Smooth muscle cell (in vitro differentiated cells): ENCODE results near the gene GLP1R. TPM values are rescaled to one million over a fixed set of nuclear protein-coding genes. Genes with fewer than 3 reads are reported as not detected.

ENCODE experiments used
- DNase-seq: peaks from one replicate; lab custom pipeline; 2025; ENCODE audit not compliant: unreplicated experiment; lab: John Stamatoyannopoulos, UW
- H2AFZ ChIP-seq: fragments of 200-600 bp; sonication (generic); 2 replicates; pipeline ENCODE4 v1.6.0; 2016; ENCODE audit warnings: antibody characterized with exemption, low read depth, mild to moderate bottlenecking
- H3F3A ChIP-seq: fragments of 200-600 bp; sonication (generic); 2 replicates; pipeline ENCODE4 v1.6.0; 2017; ENCODE audit warnings: antibody characterized with exemption, low read depth
- H3K27ac ChIP-seq: fragments of 200-600 bp; sonication (generic); 2 replicates; pipeline ENCODE4 v1.5.1; 2016; ENCODE audit warnings: low read depth, mild to moderate bottlenecking
- H3K27me3 ChIP-seq: fragments of 200-600 bp; sonication (generic); 2 replicates; pipeline ENCODE4 v1.6.1; 2016; ENCODE audit warnings: low read depth, mild to moderate bottlenecking
- H3K36me3 ChIP-seq: fragments of 200-600 bp; sonication (generic); 2 replicates; pipeline ENCODE4 v1.5.1; 2016; ENCODE audit warnings: low read depth
- H3K4me1 ChIP-seq: fragments of 200-600 bp; sonication (generic); 2 replicates; pipeline ENCODE4 v1.5.1; 2016; ENCODE audit warnings: low read depth
- H3K4me2 ChIP-seq: fragments of 200-600 bp; sonication (generic); 2 replicates; pipeline ENCODE4 v1.6.0; 2016; ENCODE audit warnings: mild to moderate bottlenecking
- H3K4me3 ChIP-seq: fragments of 200-600 bp; sonication (generic); 2 replicates; pipeline ENCODE4 v1.5.1; 2016; ENCODE audit warnings: mild to moderate bottlenecking
- H3K79me2 ChIP-seq: fragments of 200-600 bp; sonication (generic); 2 replicates; pipeline ENCODE4 v1.6.0; 2016; ENCODE audit warnings: low read depth, mild to moderate bottlenecking
- H3K9ac ChIP-seq: fragments of 200-600 bp; sonication (generic); 2 replicates; pipeline ENCODE4 v1.6.0; 2016; ENCODE audit warnings: low read depth
- H3K9me3 ChIP-seq: fragments of 200-600 bp; sonication (generic); replicated peaks from 2 replicates; pipeline ENCODE4 v1.5.1; 2016; ENCODE audit warnings: low read depth
- H4K20me1 ChIP-seq: fragments of 200-600 bp; sonication (generic); 2 replicates; pipeline ENCODE4 v1.6.0; 2016; ENCODE audit warnings: low read depth
- WGBS: methylation state at CpG from one replicate; pipeline ENCODE4 v1.1.7; 2016; ENCODE audit warnings: low lambda C conversion rate; 5-methylcytosine and 5-hydroxymethylcytosine counted together
- polyA plus RNA-seq: library from polyadenylated mRNA; unstranded; fragments of >200 nt; fragmentation: Nextera tagmentation; extraction: Ambion mirVana; gene quantifications from 2 replicates; pipeline ENCODE4 v1.2.1, GENCODE V29; 2016
- total RNA-seq: library from RNA; depleted of rRNA; stranded (reverse); fragments of >200 nt; gene quantifications from 2 replicates; pipeline ENCODE4 v1.2.3, GENCODE V29; 2014
- TF ChIP-seq, protein P1 (sequence below): fragments of 200-600 bp; sonication (generic); IDR thresholded peaks from 2 replicates; pipeline ENCODE4 v1.5.1; 2017; ENCODE audit warnings: borderline replicate concordance, mild to moderate bottlenecking, antibody characterized with exemption; ENCODE audit not compliant: insufficient read depth, poor library complexity, severe bottlenecking

GLP1R gene
- total and polyA plus RNA-seq, 2 experiments from 2014 or later, result not detected

DNA sequence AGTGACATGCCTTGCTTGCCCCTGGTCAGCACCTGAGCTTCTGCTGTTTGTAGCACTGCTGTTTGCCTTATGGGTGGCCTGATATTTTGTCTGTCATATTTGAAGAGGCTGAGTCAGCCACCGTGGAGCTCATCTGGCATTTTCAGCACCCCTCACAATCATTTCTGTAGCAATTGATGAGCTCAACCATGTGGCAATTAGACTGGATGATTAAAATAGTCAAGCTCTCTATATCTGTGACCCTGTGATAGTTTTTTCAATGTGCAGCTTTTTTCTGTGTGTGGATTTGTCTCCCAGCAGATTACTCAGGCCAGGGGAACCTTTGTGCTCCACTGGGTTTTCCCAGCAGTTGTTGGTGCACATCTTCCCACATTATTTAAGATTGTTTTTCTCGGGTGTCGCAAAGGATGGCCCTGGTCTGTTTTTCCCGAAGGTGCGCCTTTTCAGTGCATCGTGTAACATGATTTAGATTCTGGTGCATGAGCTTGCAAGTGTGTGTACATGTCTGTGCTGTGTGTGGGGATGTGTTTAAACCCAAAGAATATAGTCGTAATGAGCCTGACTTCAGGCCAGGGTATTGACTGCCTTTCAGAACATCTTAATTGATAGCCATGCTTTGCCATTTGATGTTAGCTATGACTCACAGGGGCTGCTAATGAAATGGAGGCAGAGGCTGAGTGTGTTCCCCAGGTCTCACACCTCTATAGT lies 31.6 kb upstream of the GLP1R start:
- no peaks in the 10 kb centered on the region for H3K9me3 ChIP-seq
- H3K4me3 ChIP-seq, result no peak overlapping the region
- no peaks in the 10 kb centered on the region for H3K4me1 ChIP-seq
- H3K27ac ChIP-seq, result no peak overlapping the region
- no peak overlapping the region for H3K4me2 ChIP-seq
- H3K79me2 ChIP-seq, result no peaks in the 10 kb centered on the region
- H2AFZ ChIP-seq, result no peak overlapping the region
- WGBS, result 94% methylated on average over 7 of the region's 7 CpGs
- H3F3A ChIP-seq, result no peaks in the 10 kb centered on the region
- no peaks in the 10 kb centered on the region for H3K36me3 ChIP-seq
- no peaks in the 10 kb centered on the region for H4K20me1 ChIP-seq
- DNase-seq, result no peak
- peaks cover 53% of the 10 kb centered on the region for H3K27me3 ChIP-seq
- H3K9ac ChIP-seq, result no peak overlapping the region
- TF ChIP-seq, protein P1, sequence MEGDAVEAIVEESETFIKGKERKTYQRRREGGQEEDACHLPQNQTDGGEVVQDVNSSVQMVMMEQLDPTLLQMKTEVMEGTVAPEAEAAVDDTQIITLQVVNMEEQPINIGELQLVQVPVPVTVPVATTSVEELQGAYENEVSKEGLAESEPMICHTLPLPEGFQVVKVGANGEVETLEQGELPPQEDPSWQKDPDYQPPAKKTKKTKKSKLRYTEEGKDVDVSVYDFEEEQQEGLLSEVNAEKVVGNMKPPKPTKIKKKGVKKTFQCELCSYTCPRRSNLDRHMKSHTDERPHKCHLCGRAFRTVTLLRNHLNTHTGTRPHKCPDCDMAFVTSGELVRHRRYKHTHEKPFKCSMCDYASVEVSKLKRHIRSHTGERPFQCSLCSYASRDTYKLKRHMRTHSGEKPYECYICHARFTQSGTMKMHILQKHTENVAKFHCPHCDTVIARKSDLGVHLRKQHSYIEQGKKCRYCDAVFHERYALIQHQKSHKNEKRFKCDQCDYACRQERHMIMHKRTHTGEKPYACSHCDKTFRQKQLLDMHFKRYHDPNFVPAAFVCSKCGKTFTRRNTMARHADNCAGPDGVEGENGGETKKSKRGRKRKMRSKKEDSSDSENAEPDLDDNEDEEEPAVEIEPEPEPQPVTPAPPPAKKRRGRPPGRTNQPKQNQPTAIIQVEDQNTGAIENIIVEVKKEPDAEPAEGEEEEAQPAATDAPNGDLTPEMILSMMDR, result no peak

DNA sequence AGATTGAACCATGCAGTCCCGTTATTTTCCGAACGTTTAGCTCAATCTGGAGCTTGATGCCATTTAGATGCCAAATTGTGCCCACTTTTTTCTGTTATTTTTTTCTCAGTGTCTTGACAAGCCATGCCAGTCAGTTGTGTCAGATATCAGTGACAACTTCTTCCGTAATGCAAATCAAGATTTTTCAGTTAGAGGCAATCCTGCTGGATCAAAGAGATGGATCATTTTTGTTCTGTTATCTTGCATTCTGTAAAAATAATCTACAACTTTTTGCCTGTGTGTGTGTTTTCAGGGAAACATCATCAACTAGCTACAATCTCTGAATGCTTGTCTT lies 31.1 kb upstream of the GLP1R start:
- Histone ChIP-seq H3K27ac (no peak overlapping the region), H3F3A (no peaks in the 10 kb centered on the region), H3K4me1 (no peaks in the 10 kb centered on the region), H3K79me2 (no peaks in the 10 kb centered on the region), H3K9ac (no peak overlapping the region), H3K36me3 (no peaks in the 10 kb centered on the region), H4K20me1 (no peaks in the 10 kb centered on the region), H3K27me3 (peaks cover 49% of the 10 kb centered on the region), H3K4me3 (no peak overlapping the region), H3K9me3 (no peaks in the 10 kb centered on the region), H2AFZ (no peak overlapping the region), H3K4me2 (no peak overlapping the region)
- DNase-seq, result no peak
- whole genome bisulfite sequencing, result 73% methylated on average over 4 of the region's 4 CpGs
- TF ChIP-seq, protein P1, result no peak

DNA sequence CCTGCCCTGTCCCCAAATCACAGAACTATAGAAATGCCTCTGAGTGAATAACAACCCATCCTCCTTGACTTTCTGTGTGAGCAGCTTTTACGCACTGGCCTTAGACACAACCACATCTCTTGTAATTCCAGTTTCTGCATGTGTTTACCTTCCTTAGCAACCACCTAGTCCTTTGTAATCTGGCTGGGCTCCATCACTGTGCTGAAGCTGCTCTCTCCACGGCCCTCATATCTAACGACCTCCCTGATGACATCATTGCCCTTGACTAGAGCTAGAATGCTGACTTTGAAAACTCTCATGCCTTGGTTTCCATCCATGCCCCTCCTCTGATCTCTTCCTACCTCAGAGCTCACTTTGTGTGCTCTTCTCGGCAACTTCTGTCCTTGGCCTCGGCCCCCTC lies 30.5 kb upstream of the GLP1R start:
- 78% methylated on average over 5 of the region's 5 CpGs for WGBS
- Histone ChIP-seq H3K4me3 (no peak overlapping the region), H3K9me3 (no peaks in the 10 kb centered on the region), H3K36me3 (no peaks in the 10 kb centered on the region), H4K20me1 (no peaks in the 10 kb centered on the region), H3K4me2 (no peak overlapping the region), H3K27me3 (peaks cover 48% of the 10 kb centered on the region), H3K79me2 (no peaks in the 10 kb centered on the region), H3K4me1 (no peaks in the 10 kb centered on the region), H2AFZ (no peak overlapping the region), H3K27ac (no peak overlapping the region), H3K9ac (no peak overlapping the region), H3F3A (no peaks in the 10 kb centered on the region)
- no peak for DNase-seq
- TF ChIP-seq, protein P1, result no peak

DNA sequence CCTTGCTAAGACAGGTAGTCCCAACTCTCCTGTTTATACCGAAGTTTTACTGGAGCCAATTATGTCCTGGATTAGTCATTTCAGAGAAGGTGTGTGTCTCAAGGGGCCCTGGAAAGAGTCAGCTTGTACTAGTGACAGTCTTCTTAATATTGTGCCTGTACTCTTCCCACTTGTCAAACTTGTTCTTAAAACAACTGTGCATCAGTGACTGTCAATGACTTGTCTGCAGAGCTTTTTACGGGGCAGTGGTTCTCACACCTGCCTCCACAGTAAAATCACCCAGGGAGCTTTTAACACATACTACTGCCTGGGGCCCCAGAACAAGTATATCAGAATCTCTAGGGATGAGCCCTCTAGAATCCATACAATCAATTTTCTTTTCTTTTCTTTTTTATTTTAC lies 28.4 kb upstream of the GLP1R start:
- H4K20me1 ChIP-seq, result no peaks in the 10 kb centered on the region
- H3K36me3 ChIP-seq, result no peaks in the 10 kb centered on the region
- no peak overlapping the region for H3K9ac ChIP-seq
- TF ChIP-seq, protein P1, result no peak
- 67% methylated on average over 2 of the region's 2 CpGs for WGBS
- H3K79me2 ChIP-seq, result no peaks in the 10 kb centered on the region
- no peak overlapping the region for H3K27ac ChIP-seq
- no peak overlapping the region for H3K4me2 ChIP-seq
- no peak overlapping the region for H3K4me3 ChIP-seq
- DNase-seq, result no peak
- H3K27me3 ChIP-seq, result peaks cover 42% of the 10 kb centered on the region
- H3K9me3 ChIP-seq, result no peaks in the 10 kb centered on the region
- H3F3A ChIP-seq, result no peaks in the 10 kb centered on the region
- no peak overlapping the region for H2AFZ ChIP-seq
- H3K4me1 ChIP-seq, result no peaks in the 10 kb centered on the region
